Pancreas (tissue), 10 donors: ENCODE results near the gene ACAP2. TPM values are rescaled to one million over a fixed set of nuclear protein-coding genes. Genes with fewer than 3 reads are reported as not detected.

Source experiments
- ATAC-seq, 4 donors: fragments of 200-7000 bp; cut with Tn5 transposase; one replicate each; pipeline versions ENCODE4 v1.8.0 to v1.9.1; 2020; ENCODE audit warnings: mild to moderate bottlenecking in 4 of 4, moderate library complexity in 4 of 4
- DNase-seq, 6 donors: peaks; one replicate each; pipeline ENCODE4 v3.0.0-alpha.2; 2020
- FAIRE-seq: peaks from 2 replicates; lab custom pipeline; 2012; peaks lifted over from hg19 to GRCh38; lab: Jason Lieb, UNC
- H3K27ac ChIP-seq, 4 donors: fragments of 200-600 bp; sonication (generic); 1 replicate in 3 of 4; 2 replicates in 1 of 4; pipeline versions ENCODE4 v1.5.0 to v1.8.0; 2020
- H3K27me3 ChIP-seq, 4 donors: fragments of 200-600 bp; one replicate each; pipeline ENCODE4 v1.8.0; 2021
- H3K36me3 ChIP-seq, 3 donors: fragments of 200-600 bp; sonication (generic) in 1 of 3; one replicate each; pipeline versions ENCODE4 v1.5.0 to v1.8.0; 2020 to 2021
- H3K4me1 ChIP-seq, 3 donors: fragments of 200-600 bp; one replicate each; pipeline ENCODE4 v1.8.0; 2021
- H3K4me3 ChIP-seq, 4 donors: fragments of 200-600 bp; sonication (generic) in 2 of 4; one replicate each; pipeline versions ENCODE4 v1.5.0 to v1.8.0; 2020 to 2021
- H3K9me3 ChIP-seq, 4 donors: fragments of 200-600 bp; one replicate each; pipeline ENCODE4 v1.8.0; 2021
- CTCF ChIP-seq, 4 donors: fragments of 200-600 bp; sonication (generic) in 3 of 4; IDR thresholded peaks; one replicate each; pipeline versions ENCODE4 v1.5.0 to v1.8.0; 2021; ENCODE audit warnings: antibody characterized with exemption in 4 of 4
- WGBS, 2 donors: extraction: QIAGEN DNeasy Blood & Tissue Kit; methylation state at CpG; one replicate each; pipeline ENCODE4 v1.1.7; 2013; 5-methylcytosine and 5-hydroxymethylcytosine counted together
- intact Hi-C, 3 donors: fragments of 100-400 bp; cut with DNase I; formaldehyde crosslinking; loops; one replicate each; pipeline versions ENCODE4 v1.11.1 to v1.14.2; 2022
- polyA plus RNA-seq, 2 donors: library from polyadenylated mRNA; stranded (reverse); fragments of 200-250 nt; gene quantifications; one replicate each; pipeline ENCODE4 v1.2.3, GENCODE V29; 2013
- total RNA-seq, 6 donors: library from RNA; stranded (reverse); fragmentation: NEBNext Ultra II Directional in 4 of 6; extraction: Animal tissue kit (Norgen Biotek cat#: 25700) in 4 of 6; gene quantifications; one replicate each; pipeline versions ENCODE4 v1.2.1 to v1.2.4, GENCODE V29; 2021 to 2023
- donor health status: healthy with polysubstance abuse.
- donor health status: DM: no; HTN: no; CAD: no; lungs with moderate emphysema.
- donor health status: DM: no; HTN: no; CAD: no.
- donor health status: control.
- donor health status: control.
- donor health status: Bipolar disorder and iron deficiency.
- donor health status: DM: yes; HTN: yes; CAD: no.
- donor health status: DM: no; HTN: no; CAD: no.
- donor health status: DM: no; HTN: no; CAD: no.
- donor health status: DM: yes; HTN: yes; CAD: no.

The ACAP2 gene
- total and polyA plus RNA-seq, 8 donors: 4.2 to 21.1 (median 14.7) TPM

GRCh38 chr3:195440379-195440778, 2.4 kb downstream of the ACAP2 start:
- WGBS, 2 donors: 84 to 85% methylated on average over 1 of the region's 1 CpG
- Histone ChIP-seq H3K27me3 (no peaks in the 10 kb centered on the region), H3K36me3 (no peaks in the 10 kb centered on the region), H3K27ac (no peak overlapping the region), H3K4me3 (no peak overlapping the region), H3K4me1 (peaks cover 0 to 5% (median 0%) of the 10 kb centered on the region in 3 donors), H3K9me3 (no peaks in the 10 kb centered on the region)
- ATAC-seq (no peak), FAIRE-seq (no peak), DNase-seq (no peak)
- intact Hi-C loops: no loop called here
- no peak for TF ChIP-seq CTCF (IDR thresholded peaks at IDR 0.05)

GRCh38 chr3:195438371-195438770, 4.4 kb downstream of the ACAP2 start:
- ATAC-seq: no peak
- H3K4me1 ChIP-seq: peaks cover 0 to 5% (median 0%) of the 10 kb centered on the region in 3 donors
- H3K9me3 ChIP-seq: no peaks in the 10 kb centered on the region
- no peak overlapping the region for H3K27ac ChIP-seq
- TF ChIP-seq CTCF (IDR thresholded peaks at IDR 0.05): no peak
- 80 to 91% methylated on average over 2 of the region's 2 CpGs for WGBS, 2 donors
- H3K36me3 ChIP-seq: no peaks in the 10 kb centered on the region
- no peak overlapping the region for H3K4me3 ChIP-seq
- intact Hi-C loops: no loop called here
- no peak for DNase-seq
- no peaks in the 10 kb centered on the region for H3K27me3 ChIP-seq
- no peak for FAIRE-seq

GRCh38 chr3:195425849-195426248, 17.0 kb downstream of the ACAP2 start:
- Histone ChIP-seq H3K9me3 (no peaks in the 10 kb centered on the region), H3K4me3 (no peak overlapping the region), H3K36me3 (no peaks in the 10 kb centered on the region), H3K27ac (no peak overlapping the region), H3K4me1 (no peaks in the 10 kb centered on the region), H3K27me3 (no peaks in the 10 kb centered on the region)
- DNase-seq (no peak), FAIRE-seq (no peak), ATAC-seq (no peak)
- intact Hi-C loops: no loop called here
- no peak for TF ChIP-seq CTCF (IDR thresholded peaks at IDR 0.05)
- WGBS, 2 donors: 67 to 78% methylated on average over 3 of the region's 3 CpGs

GRCh38 chr3:195423818-195424217, 19.0 kb downstream of the ACAP2 start:
- Histone ChIP-seq H3K4me3 (no peak overlapping the region), H3K27ac (no peak overlapping the region), H3K9me3 (no peaks in the 10 kb centered on the region), H3K4me1 (no peaks in the 10 kb centered on the region), H3K27me3 (no peaks in the 10 kb centered on the region), H3K36me3 (no peaks in the 10 kb centered on the region)
- TF ChIP-seq CTCF (IDR thresholded peaks at IDR 0.05): no peak
- 94 to 96% methylated on average over 2 of the region's 2 CpGs for WGBS, 2 donors
- DNase-seq (no peak), ATAC-seq (no peak), FAIRE-seq (no peak)
- intact Hi-C loops: no loop called here

- intact Hi-C loops: no loop called here
- WGBS, 2 donors: 92 to 96% methylated on average over 4 of the region's 4 CpGs
- no peaks in the 10 kb centered on the region for H3K9me3 ChIP-seq
- H3K27me3 ChIP-seq: no peaks in the 10 kb centered on the region
- FAIRE-seq (no peak), ATAC-seq (no peak), DNase-seq (no peak)
- no peaks in the 10 kb centered on the region for H3K36me3 ChIP-seq
- no peak overlapping the region for H3K27ac ChIP-seq
- no peaks in the 10 kb centered on the region for H3K4me1 ChIP-seq
- H3K4me3 ChIP-seq: no peak overlapping the region
- TF ChIP-seq CTCF (IDR thresholded peaks at IDR 0.05): no peak
These were observed 21.4 kb downstream of the ACAP2 start for GRCh38 chr3:195421400-195421799.
